HCT116 (cell line): ENCODE measurements around the gene OR2A25.

Experiments
- CTCF ChIP-seq, 3 experiments: fragments of 200-600 bp in 1 of 3; sonication (generic) in 1 of 3; IDR thresholded peaks in 2 of 3; conservative IDR thresholded peaks in 1 of 3; 2 replicates each; pipeline ENCODE4 v1.5.1; 2012 to 2017; ENCODE audit warnings: low read depth in 2 of 3, low read length in 2 of 3, antibody characterized with exemption in 1 of 3, borderline replicate concordance in 1 of 3, control low read depth in 1 of 3, mild to moderate bottlenecking in 1 of 3, mixed read lengths in 1 of 3, mixed run types in 1 of 3, moderate library complexity in 1 of 3; ENCODE audit not compliant: insufficient read depth in 1 of 3
- EZH2 ChIP-seq: fragments of 200-600 bp; sonication (generic); IDR thresholded peaks from 2 replicates; pipeline ENCODE4 v1.6.1; 2017; ENCODE audit warnings: antibody characterized with exemption, mixed run types
- POLR2AphosphoS5 ChIP-seq: IDR thresholded peaks from 2 replicates; pipeline ENCODE4 v1.6.1; 2011; ENCODE audit warnings: mild to moderate bottlenecking, low read depth, low read length, moderate library complexity
- REST ChIP-seq: IDR thresholded peaks from 2 replicates; pipeline ENCODE4 v1.6.1; 2012; ENCODE audit warnings: low read depth
- TCF7L2 ChIP-seq: IDR thresholded peaks from 2 replicates; pipeline ENCODE4 v1.7.0; 2011; ENCODE audit warnings: borderline replicate concordance, inconsistent platforms; ENCODE audit not compliant: insufficient read depth, insufficient read length; ENCODE audit errors: extremely low read depth
- YY1 ChIP-seq: IDR thresholded peaks from 2 replicates; pipeline ENCODE4 v1.6.1; 2011; ENCODE audit warnings: low read length, low read depth, moderate library complexity, mild to moderate bottlenecking; ENCODE audit not compliant: insufficient replicate concordance; ENCODE audit errors: extremely low read depth
- ZNF274 ChIP-seq: fragments of 200-500 bp; sonication (Bioruptor generic); IDR thresholded peaks from 2 replicates; pipeline ENCODE4 v1.6.1; 2014; ENCODE audit warnings: mild to moderate bottlenecking, low read depth, low read length, inconsistent platforms

DNA sequence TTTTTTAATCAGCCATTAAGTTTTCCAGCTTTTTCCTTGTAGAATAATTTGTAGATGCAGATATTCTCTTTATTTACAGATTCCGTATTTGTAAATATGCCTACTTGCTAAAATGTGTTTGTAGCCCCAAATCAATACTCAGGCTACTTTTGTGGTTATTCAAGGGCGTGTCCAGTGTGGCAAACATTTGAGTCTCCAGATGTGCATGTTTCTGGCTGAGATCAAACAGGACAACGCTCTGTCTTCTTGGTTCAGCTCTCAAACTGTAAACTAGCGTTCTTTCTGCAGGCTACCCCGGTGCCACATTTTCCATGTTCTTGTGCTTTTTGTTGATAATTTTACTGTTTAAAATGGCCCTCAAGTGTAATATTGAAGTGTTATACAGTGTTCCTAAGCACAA is 37.1 kb upstream of the OR2A25 start:
- no peak for TF ChIP-seq EZH2
- no peak for TF ChIP-seq POLR2AphosphoS5
- no peak for TF ChIP-seq YY1
- TF ChIP-seq REST: no peak
- no peak for TF ChIP-seq TCF7L2
- no peak for TF ChIP-seq ZNF274
- TF ChIP-seq CTCF (IDR thresholded peaks at IDR 0.05 in 2 of 3, conservative IDR thresholded peaks at IDR 0.05 in 1 of 3; ENCODE audit: borderline replicate concordance in 1 of 3, insufficient read depth in 1 of 3, low read depth in 2 of 3, low read length in 2 of 3): no peak
